Pancreas (tissue), 10 donors: ENCODE data around the gene ANKIB1. TPM values are rescaled to one million over a fixed set of nuclear protein-coding genes. Genes with fewer than 3 reads are reported as not detected.

ENCODE experiments used
- ATAC-seq, 4 donors: fragments of 200-7000 bp; cut with Tn5 transposase; one replicate each; pipeline versions ENCODE4 v1.8.0 to v1.9.1; 2020; ENCODE audit warnings: mild to moderate bottlenecking in 4 of 4, moderate library complexity in 4 of 4
- DNase-seq, 6 donors: peaks; one replicate each; pipeline ENCODE4 v3.0.0-alpha.2; 2020
- FAIRE-seq: peaks from 2 replicates; lab custom pipeline; 2012; peaks lifted over from hg19 to GRCh38; lab: Jason Lieb, UNC
- H3K27ac ChIP-seq, 4 donors: fragments of 200-600 bp; sonication (generic); 1 replicate in 3 of 4; 2 replicates in 1 of 4; pipeline versions ENCODE4 v1.5.0 to v1.8.0; 2020
- H3K27me3 ChIP-seq, 4 donors: fragments of 200-600 bp; one replicate each; pipeline ENCODE4 v1.8.0; 2021
- H3K36me3 ChIP-seq, 3 donors: fragments of 200-600 bp; sonication (generic) in 1 of 3; one replicate each; pipeline versions ENCODE4 v1.5.0 to v1.8.0; 2020 to 2021
- H3K4me1 ChIP-seq, 3 donors: fragments of 200-600 bp; one replicate each; pipeline ENCODE4 v1.8.0; 2021
- H3K4me3 ChIP-seq, 4 donors: fragments of 200-600 bp; sonication (generic) in 2 of 4; one replicate each; pipeline versions ENCODE4 v1.5.0 to v1.8.0; 2020 to 2021
- H3K9me3 ChIP-seq, 4 donors: fragments of 200-600 bp; one replicate each; pipeline ENCODE4 v1.8.0; 2021
- WGBS, 2 donors: extraction: QIAGEN DNeasy Blood & Tissue Kit; methylation state at CpG; one replicate each; pipeline ENCODE4 v1.1.7; 2013; 5-methylcytosine and 5-hydroxymethylcytosine counted together
- intact Hi-C, 3 donors: fragments of 100-400 bp; cut with DNase I; formaldehyde crosslinking; loops; one replicate each; pipeline versions ENCODE4 v1.11.1 to v1.14.2; 2022
- polyA plus RNA-seq, 2 donors: library from polyadenylated mRNA; stranded (reverse); fragments of 200-250 nt; gene quantifications; one replicate each; pipeline ENCODE4 v1.2.3, GENCODE V29; 2013
- total RNA-seq, 6 donors: library from RNA; stranded (reverse); fragmentation: NEBNext Ultra II Directional in 4 of 6; extraction: Animal tissue kit (Norgen Biotek cat#: 25700) in 4 of 6; gene quantifications; one replicate each; pipeline versions ENCODE4 v1.2.1 to v1.2.4, GENCODE V29; 2021 to 2023
- TF ChIP-seq, protein P1 (sequence below), 4 donors: fragments of 200-600 bp; sonication (generic) in 3 of 4; IDR thresholded peaks; one replicate each; pipeline versions ENCODE4 v1.5.0 to v1.8.0; 2021; ENCODE audit warnings: antibody characterized with exemption in 4 of 4
- donor health status: healthy with polysubstance abuse.
- donor health status: DM: no; HTN: no; CAD: no; lungs with moderate emphysema.
- donor health status: DM: no; HTN: no; CAD: no.
- donor health status: control.
- donor health status: control.
- donor health status: Bipolar disorder and iron deficiency.
- donor health status: DM: yes; HTN: yes; CAD: no.
- donor health status: DM: no; HTN: no; CAD: no.
- donor health status: DM: no; HTN: no; CAD: no.
- donor health status: DM: yes; HTN: yes; CAD: no.

Gene ANKIB1
- total and polyA plus RNA-seq, 8 donors, result 7.7 to 36.5 (median 20.8) TPM

DNA sequence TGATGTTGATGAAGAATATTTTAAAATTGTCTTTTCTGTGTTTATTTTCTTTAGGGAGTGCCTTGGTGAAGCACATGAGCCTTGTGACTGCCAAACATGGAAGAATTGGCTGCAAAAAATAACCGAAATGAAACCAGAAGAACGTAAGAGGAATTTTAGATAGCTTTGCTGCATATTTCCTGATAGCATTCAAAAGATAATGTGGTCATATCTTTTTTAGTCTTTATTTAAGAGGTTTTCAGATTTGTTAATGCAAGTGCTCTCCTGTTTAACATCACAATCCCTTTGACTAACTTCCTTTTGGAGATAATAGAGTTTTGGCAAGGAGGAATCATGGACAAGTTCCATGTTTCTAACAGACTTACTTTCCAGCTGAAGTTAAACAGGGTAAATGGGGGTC, 116.4 kb downstream of the ANKIB1 start:
- WGBS, 2 donors, result 88 to 95% methylated on average over 2 of the region's 2 CpGs
- TF ChIP-seq, protein P1, sequence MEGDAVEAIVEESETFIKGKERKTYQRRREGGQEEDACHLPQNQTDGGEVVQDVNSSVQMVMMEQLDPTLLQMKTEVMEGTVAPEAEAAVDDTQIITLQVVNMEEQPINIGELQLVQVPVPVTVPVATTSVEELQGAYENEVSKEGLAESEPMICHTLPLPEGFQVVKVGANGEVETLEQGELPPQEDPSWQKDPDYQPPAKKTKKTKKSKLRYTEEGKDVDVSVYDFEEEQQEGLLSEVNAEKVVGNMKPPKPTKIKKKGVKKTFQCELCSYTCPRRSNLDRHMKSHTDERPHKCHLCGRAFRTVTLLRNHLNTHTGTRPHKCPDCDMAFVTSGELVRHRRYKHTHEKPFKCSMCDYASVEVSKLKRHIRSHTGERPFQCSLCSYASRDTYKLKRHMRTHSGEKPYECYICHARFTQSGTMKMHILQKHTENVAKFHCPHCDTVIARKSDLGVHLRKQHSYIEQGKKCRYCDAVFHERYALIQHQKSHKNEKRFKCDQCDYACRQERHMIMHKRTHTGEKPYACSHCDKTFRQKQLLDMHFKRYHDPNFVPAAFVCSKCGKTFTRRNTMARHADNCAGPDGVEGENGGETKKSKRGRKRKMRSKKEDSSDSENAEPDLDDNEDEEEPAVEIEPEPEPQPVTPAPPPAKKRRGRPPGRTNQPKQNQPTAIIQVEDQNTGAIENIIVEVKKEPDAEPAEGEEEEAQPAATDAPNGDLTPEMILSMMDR (IDR thresholded peaks at IDR 0.05), result no peak
- no peak for ATAC-seq
- no peak for FAIRE-seq
- intact Hi-C loops, result no loop called here
- H3K27me3 ChIP-seq, result no peaks in the 10 kb centered on the region
- H3K4me1 ChIP-seq, result no peaks in the 10 kb centered on the region
- H3K36me3 ChIP-seq, result no peaks in the 10 kb centered on the region
- H3K4me3 ChIP-seq, result no peak overlapping the region
- H3K27ac ChIP-seq, result no peak overlapping the region
- DNase-seq, result no peak
- no peaks in the 10 kb centered on the region for H3K9me3 ChIP-seq

DNA sequence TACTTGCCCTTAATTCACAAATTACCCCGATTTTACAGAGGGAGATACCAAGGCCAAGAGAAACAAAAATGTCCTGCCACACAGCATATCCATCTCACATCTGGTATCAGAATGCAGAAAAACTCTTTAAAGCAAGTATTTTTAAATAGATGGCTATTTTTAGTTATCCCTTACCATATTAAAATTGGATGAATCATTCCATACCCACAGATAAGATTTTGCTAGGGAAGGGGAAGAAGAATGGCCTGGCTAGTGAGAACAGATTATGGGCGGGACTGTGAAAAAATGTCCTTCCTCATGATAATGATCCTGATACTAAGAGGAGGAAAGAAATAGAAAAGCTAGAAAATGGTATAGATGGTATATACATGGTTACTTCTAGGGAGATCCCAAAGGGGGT, 121.0 kb downstream of the ANKIB1 start:
- H3K27ac ChIP-seq, result no peak overlapping the region
- no peaks in the 10 kb centered on the region for H3K4me1 ChIP-seq
- no peak for ATAC-seq
- no peaks in the 10 kb centered on the region for H3K27me3 ChIP-seq
- intact Hi-C loops, result no loop called here
- no peak overlapping the region for H3K4me3 ChIP-seq
- no peaks in the 10 kb centered on the region for H3K9me3 ChIP-seq
- WGBS, 2 donors, result 91 to 95% methylated on average over 2 of the region's 2 CpGs
- TF ChIP-seq, protein P1 (IDR thresholded peaks at IDR 0.05), result no peak
- no peak for FAIRE-seq
- peaks cover 0 to 10% (median 0%) of the 10 kb centered on the region in 3 donors for H3K36me3 ChIP-seq
- no peak for DNase-seq

DNA sequence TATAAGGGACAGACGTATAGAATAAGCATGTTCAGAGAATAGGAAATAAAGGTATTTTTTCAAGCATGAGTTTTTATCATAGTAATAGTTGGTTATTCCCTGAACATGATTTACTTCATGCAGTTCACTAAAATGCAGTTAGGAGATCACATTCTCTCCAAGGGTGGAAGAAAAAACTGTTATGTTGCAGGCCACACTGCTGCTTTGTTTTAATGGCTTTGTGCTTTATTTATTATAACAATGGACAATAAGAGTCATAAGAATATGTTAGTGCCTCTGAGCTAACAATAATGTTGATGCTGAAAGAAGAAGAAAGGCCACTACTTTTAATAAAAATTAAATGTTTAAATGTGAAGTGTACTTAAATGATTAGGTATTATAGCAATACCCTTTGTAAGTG, 123.0 kb downstream of the ANKIB1 start:
- Histone ChIP-seq H3K27ac (no peak overlapping the region), H3K36me3 (peaks cover 0 to 10% (median 0%) of the 10 kb centered on the region in 3 donors), H3K9me3 (no peaks in the 10 kb centered on the region), H3K4me1 (no peaks in the 10 kb centered on the region), H3K4me3 (no peak overlapping the region), H3K27me3 (no peaks in the 10 kb centered on the region)
- FAIRE-seq (no peak), ATAC-seq (no peak), DNase-seq (no peak)
- intact Hi-C loops, result no loop called here
- WGBS, 2 donors, result 87 to 89% methylated on average over 1 of the region's 1 CpG
- TF ChIP-seq, protein P1 (IDR thresholded peaks at IDR 0.05), result no peak

DNA sequence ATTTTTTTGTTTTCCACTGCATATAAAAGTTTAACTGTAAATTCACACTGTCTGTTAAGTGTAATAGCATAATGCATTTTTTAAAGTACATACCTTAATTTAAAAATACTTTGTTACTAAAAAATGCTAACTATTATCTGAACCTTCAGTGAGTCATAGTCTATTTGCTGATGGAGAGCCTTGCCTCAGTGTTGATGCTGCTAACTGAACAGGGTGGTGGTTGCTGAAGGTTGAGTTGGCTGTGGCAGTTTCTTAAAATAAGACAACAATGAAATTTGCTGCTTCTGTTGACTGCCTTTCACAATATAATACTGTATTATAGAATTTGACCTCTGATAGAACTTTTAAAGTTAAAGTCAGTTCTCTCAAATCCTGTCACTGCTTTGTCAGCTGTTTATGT, 129.2 kb downstream of the ANKIB1 start:
- Histone ChIP-seq H3K27ac (no peak overlapping the region), H3K4me3 (no peak overlapping the region), H3K9me3 (no peaks in the 10 kb centered on the region), H3K36me3 (peaks cover 0 to 4% (median 0%) of the 10 kb centered on the region in 3 donors), H3K4me1 (no peaks in the 10 kb centered on the region), H3K27me3 (no peaks in the 10 kb centered on the region)
- intact Hi-C loops, result no loop called here
- TF ChIP-seq, protein P1 (IDR thresholded peaks at IDR 0.05), result no peak
- FAIRE-seq (no peak), ATAC-seq (no peak), DNase-seq (no peak)

DNA sequence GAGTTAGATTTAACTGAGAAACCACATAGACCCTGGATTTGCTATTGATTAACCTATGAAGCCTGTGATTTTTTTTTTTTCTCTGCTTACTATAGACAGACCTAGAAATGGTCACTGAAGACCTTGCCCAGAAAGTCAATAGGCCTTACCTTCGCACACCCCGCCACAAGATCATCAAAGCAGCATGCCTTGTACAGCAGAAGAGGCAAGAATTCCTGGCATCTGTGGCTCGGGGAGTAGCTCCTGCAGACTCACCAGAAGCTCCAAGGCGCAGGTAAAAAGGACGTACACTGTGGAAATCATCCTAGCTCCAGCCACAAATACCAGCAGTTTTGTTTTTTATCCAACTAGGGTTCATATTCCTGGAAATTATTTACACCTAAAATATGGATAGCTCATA, 145.3 kb downstream of the ANKIB1 start:
- no peak for FAIRE-seq
- Histone ChIP-seq H3K27me3 (no peaks in the 10 kb centered on the region), H3K27ac (no peak overlapping the region), H3K4me1 (no peaks in the 10 kb centered on the region), H3K4me3 (no peak overlapping the region), H3K9me3 (no peaks in the 10 kb centered on the region), H3K36me3 (peaks cover 0 to 2% (median 0%) of the 10 kb centered on the region in 3 donors)
- DNase-seq, result no peak
- intact Hi-C loops, result no loop called here
- WGBS, 2 donors, result 93 to 95% methylated on average over 5 of the region's 5 CpGs
- no peak for ATAC-seq
- TF ChIP-seq, protein P1 (IDR thresholded peaks at IDR 0.05), result no peak
